Ovary (tissue), 9 donors: ENCODE results near the gene NOS3. TPM values are rescaled to one million over a fixed set of nuclear protein-coding genes. Genes with fewer than 3 reads are reported as not detected.

Experiments used
- DNase-seq, 5 donors: peaks; one replicate each; pipeline ENCODE4 v3.0.0-alpha.2; 2019 to 2020
- H3K27ac ChIP-seq, 2 donors: fragments of 200-600 bp; one replicate each; pipeline versions ENCODE4 v1.5.1 to v1.8.0; 2019 to 2022
- H3K27me3 ChIP-seq: fragments of 200-600 bp; one replicate; pipeline ENCODE4 v1.8.0; 2022
- H3K36me3 ChIP-seq: fragments of 200-600 bp; sonication (generic); one replicate; pipeline ENCODE4 v1.5.1; 2019
- H3K4me1 ChIP-seq: one replicate; pipeline ENCODE4 v1.8.1; 2013; ENCODE audit warnings: mild to moderate bottlenecking, moderate library complexity; ENCODE audit not compliant: insufficient read depth
- H3K4me3 ChIP-seq: fragments of 200-600 bp; sonication (generic); one replicate; pipeline ENCODE4 v1.5.1; 2017
- H3K9me3 ChIP-seq, 2 donors: fragments of 200-600 bp in 1 of 2; sonication (generic) in 1 of 2; one replicate each; pipeline versions ENCODE4 v1.5.1 to v1.8.1; 2013 to 2019; ENCODE audit warnings: mild to moderate bottlenecking in 1 of 2, moderate library complexity in 1 of 2
- EP300 ChIP-seq: sonication (generic); formaldehyde crosslinking; IDR thresholded peaks from one replicate; pipeline ENCODE4 v1.6.1; 2017; ENCODE audit warnings: antibody characterized with exemption
- POLR2A ChIP-seq: fragments of 450-650 bp; IDR thresholded peaks from one replicate; pipeline ENCODE4 v1.6.1; 2017; ENCODE audit warnings: antibody characterized with exemption, mild to moderate bottlenecking, moderate library complexity
- WGBS, 3 donors: extraction: QIAGEN DNeasy Blood & Tissue Kit in 1 of 3; methylation state at CpG; one replicate each; pipeline versions ENCODE4 v1.1.5 to v1.1.7; 2013 to 2017; 5-methylcytosine and 5-hydroxymethylcytosine counted together
- intact Hi-C, 4 donors: fragments of 100-400 bp; cut with DNase I; formaldehyde crosslinking; loops; one replicate each; pipeline versions ENCODE4 v1.11.0 to v1.15.1; 2022 to 2023
- polyA plus RNA-seq, 2 donors: library from polyadenylated mRNA; stranded (reverse); fragments of 200-250 nt in 1 of 2; fragments of 350-450 nt in 1 of 2; fragmentation: Illumina TruSeq in 1 of 2; extraction: RNeasy Lipid Tissue Mini Kit (QIAGEN cat#74804) in 1 of 2; gene quantifications; one replicate each; pipeline ENCODE4 v1.2.3, GENCODE V29; 2013 to 2014
- total RNA-seq, 7 donors: library from RNA; depleted of rRNA in 2 of 7; stranded (reverse); fragments of >200 nt in 2 of 7; fragmentation: NEBNext Ultra II Directional in 3 of 7; extraction: Animal tissue kit (Norgen Biotek cat#: 25700) in 3 of 7; gene quantifications; one replicate each; pipeline versions ENCODE4 v1.1.0 to v1.2.4, GENCODE V29; 2016 to 2023
- TF ChIP-seq, protein P1 (sequence below), 3 donors: fragments of 450-650 bp in 2 of 3; fragments of 200-600 bp in 1 of 3; IDR thresholded peaks; one replicate each; pipeline versions ENCODE4 v1.5.1 to v1.8.0; 2016 to 2022; ENCODE audit warnings: antibody characterized with exemption in 3 of 3, mild to moderate bottlenecking in 1 of 3
- donor health status: DM: no; HTN: no; CAD: no; lungs with moderate emphysema.
- donor health status: DM: no; HTN: no; CAD: no.
- donor health status: Bipolar disorder and iron deficiency.
- donor health status: DM: yes; HTN: yes; CAD: no.
- donor health status: DM: no; HTN: no; CAD: no.
- donor health status: DM: yes; HTN: yes; CAD: no.

The NOS3 gene
- total and polyA plus RNA-seq, 9 donors = 1.0 to 26.0 (median 5.4) TPM

DNA sequence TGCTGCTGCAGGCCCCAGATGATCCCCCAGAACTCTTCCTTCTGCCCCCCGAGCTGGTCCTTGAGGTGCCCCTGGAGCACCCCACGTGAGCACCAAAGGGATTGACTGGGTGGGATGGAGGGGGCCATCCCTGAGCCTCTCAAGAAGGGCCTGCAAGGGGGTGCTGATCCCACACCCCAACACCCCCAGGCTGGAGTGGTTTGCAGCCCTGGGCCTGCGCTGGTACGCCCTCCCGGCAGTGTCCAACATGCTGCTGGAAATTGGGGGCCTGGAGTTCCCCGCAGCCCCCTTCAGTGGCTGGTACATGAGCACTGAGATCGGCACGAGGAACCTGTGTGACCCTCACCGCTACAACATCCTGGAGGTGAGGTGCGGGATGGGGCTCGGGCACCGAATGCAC, 8.2 kb downstream of the NOS3 start:
- Histone ChIP-seq H3K27ac (no peak overlapping the region), H3K9me3 (no peaks in the 10 kb centered on the region), H3K36me3 (no peaks in the 10 kb centered on the region), H3K27me3 (no peaks in the 10 kb centered on the region), H3K4me3 (no peak overlapping the region), H3K4me1 (no peaks in the 10 kb centered on the region)
- intact Hi-C loops = no loop called here
- no peak for TF ChIP-seq POLR2A
- no peak for TF ChIP-seq EP300
- TF ChIP-seq, protein P1, sequence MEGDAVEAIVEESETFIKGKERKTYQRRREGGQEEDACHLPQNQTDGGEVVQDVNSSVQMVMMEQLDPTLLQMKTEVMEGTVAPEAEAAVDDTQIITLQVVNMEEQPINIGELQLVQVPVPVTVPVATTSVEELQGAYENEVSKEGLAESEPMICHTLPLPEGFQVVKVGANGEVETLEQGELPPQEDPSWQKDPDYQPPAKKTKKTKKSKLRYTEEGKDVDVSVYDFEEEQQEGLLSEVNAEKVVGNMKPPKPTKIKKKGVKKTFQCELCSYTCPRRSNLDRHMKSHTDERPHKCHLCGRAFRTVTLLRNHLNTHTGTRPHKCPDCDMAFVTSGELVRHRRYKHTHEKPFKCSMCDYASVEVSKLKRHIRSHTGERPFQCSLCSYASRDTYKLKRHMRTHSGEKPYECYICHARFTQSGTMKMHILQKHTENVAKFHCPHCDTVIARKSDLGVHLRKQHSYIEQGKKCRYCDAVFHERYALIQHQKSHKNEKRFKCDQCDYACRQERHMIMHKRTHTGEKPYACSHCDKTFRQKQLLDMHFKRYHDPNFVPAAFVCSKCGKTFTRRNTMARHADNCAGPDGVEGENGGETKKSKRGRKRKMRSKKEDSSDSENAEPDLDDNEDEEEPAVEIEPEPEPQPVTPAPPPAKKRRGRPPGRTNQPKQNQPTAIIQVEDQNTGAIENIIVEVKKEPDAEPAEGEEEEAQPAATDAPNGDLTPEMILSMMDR (IDR thresholded peaks at IDR 0.05) = no peak
- 90 to 97% (median 96%) methylated on average over 12 of the region's 12 CpGs for whole genome bisulfite sequencing, 3 donors
- DNase-seq = no peak

DNA sequence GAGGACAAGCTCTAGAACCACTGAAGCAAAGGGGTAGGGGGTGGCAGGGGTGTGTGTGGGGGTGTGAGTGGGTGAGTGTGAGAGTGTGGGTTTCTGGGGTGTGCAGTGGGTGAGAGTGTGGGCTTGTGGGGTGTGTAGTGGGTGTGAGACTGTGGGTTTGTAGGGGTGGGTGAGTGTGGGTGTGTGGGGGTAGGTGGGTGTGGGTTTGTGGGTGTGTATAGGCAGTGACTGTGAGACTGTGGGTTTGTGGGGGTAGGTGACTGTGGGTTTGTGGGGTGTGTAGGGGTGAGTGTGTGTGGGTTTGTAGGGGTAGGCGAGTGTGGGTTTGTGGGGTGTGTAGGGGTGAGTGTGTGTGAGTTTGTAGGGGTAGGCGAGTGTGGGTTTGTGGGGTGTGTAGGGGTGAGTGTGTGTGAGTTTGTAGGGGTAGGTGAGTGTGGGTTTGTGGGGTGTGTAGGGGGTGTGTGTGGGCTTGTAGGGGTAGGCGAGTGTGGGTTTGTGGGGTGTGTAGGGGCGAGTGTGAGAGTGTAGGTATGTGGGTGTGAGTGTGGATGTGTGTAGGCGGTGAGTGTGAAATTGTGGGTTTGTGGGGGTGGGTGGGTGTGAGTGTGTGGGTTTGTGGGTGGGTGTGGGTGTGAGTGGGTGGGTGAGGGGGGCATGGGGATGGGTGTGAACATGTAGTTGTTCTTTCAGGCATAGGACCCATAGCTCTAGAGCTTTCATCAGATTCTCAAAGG, 8.8 kb downstream of the NOS3 start:
- TF ChIP-seq EP300 (no peak), POLR2A (no peak)
- TF ChIP-seq, protein P1 (IDR thresholded peaks at IDR 0.05) = no peak
- no peaks in the 10 kb centered on the region for H3K36me3 ChIP-seq
- WGBS, 3 donors = 93 to 95% (median 93%) methylated on average over 5 of the region's 5 CpGs
- H3K4me3 ChIP-seq = no peak overlapping the region
- no peaks in the 10 kb centered on the region for H3K4me1 ChIP-seq
- intact Hi-C loops = no loop called here
- DNase-seq = no peak
- no peaks in the 10 kb centered on the region for H3K27me3 ChIP-seq
- H3K27ac ChIP-seq = no peak overlapping the region
- H3K9me3 ChIP-seq = no peaks in the 10 kb centered on the region

DNA sequence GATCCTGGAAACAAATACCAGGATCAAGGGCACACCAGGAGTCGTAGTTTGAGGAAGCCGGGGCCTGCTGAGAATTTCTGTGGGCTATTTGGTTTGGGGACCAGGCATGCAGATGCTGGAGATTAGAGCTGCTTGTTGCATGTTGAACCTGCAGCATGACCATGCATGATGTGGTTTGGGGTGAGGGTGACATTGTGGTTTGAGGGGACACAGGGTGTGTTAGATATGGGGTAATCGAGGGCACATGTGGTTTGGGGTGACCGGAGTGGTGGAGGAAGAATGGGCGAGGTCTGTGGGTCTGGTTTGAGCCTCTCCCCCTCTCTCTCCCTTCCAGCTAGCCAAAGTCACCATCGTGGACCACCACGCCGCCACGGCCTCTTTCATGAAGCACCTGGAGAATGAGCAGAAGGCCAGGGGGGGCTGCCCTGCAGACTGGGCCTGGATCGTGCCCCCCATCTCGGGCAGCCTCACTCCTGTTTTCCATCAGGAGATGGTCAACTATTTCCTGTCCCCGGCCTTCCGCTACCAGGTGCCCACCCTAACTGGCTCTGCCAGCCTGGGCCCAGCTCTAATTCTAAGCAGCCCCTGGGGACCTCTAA, 10.2 kb downstream of the NOS3 start:
- no peak for DNase-seq
- WGBS, 3 donors = 90 to 97% (median 92%) methylated on average over 13 of the region's 13 CpGs
- no peak for TF ChIP-seq POLR2A
- TF ChIP-seq EP300 = no peak
- TF ChIP-seq, protein P1 (IDR thresholded peaks at IDR 0.05) = no peak

DNA sequence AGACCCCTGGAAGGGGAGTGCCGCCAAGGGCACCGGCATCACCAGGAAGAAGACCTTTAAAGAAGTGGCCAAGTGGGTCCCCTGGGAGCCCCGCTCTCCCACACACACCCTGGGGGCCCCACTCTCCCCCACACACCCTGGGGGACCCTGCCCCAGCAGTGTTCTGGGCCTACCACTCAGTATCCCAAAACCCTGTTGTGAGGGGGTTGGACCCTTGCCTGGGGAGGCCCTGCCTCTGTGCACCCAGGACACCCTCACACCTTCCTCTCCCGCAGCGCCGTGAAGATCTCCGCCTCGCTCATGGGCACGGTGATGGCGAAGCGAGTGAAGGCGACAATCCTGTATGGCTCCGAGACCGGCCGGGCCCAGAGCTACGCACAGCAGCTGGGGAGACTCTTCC, 10.7 kb downstream of the NOS3 start:
- Histone ChIP-seq H3K27me3 (no peaks in the 10 kb centered on the region), H3K4me3 (no peak overlapping the region), H3K36me3 (no peaks in the 10 kb centered on the region), H3K27ac (no peak overlapping the region), H3K4me1 (no peaks in the 10 kb centered on the region), H3K9me3 (no peaks in the 10 kb centered on the region)
- DNase-seq = no peak
- intact Hi-C loops = no loop called here
- 94 to 96% (median 95%) methylated on average over 16 of the region's 16 CpGs for WGBS, 3 donors
- no peak for TF ChIP-seq POLR2A
- TF ChIP-seq, protein P1 (IDR thresholded peaks at IDR 0.05) = no peak
- TF ChIP-seq EP300 = no peak

More for the DNA sequence above, 10.2 kb downstream of the NOS3 start:
- no peaks in the 10 kb centered on the region for H3K9me3 ChIP-seq
- no peaks in the 10 kb centered on the region for H3K4me1 ChIP-seq
- no peaks in the 10 kb centered on the region for H3K36me3 ChIP-seq
- no peak overlapping the region for H3K27ac ChIP-seq
- intact Hi-C loops = no loop called here
- no peaks in the 10 kb centered on the region for H3K27me3 ChIP-seq
- no peak overlapping the region for H3K4me3 ChIP-seq
